Upper lobe of left lung (tissue), 6 donors: ENCODE data around the gene SELL. TPM values are rescaled to one million over a fixed set of nuclear protein-coding genes. Genes with fewer than 3 reads are reported as not detected.

ENCODE experiments used
- ATAC-seq, 2 donors: fragments of 200-7000 bp; cut with Tn5 transposase; one replicate each; pipeline ENCODE4 v1.9.1; 2022; ENCODE audit warnings: mild to moderate bottlenecking in 2 of 2, moderate library complexity in 2 of 2; ENCODE audit not compliant: low FRiP score in 2 of 2
- DNase-seq, 2 donors: peaks; one replicate each; pipeline ENCODE4 v3.0.0-alpha.2; 2019 to 2020
- H3K27ac ChIP-seq, 4 donors: fragments of 200-600 bp; sonication (generic); one replicate each; pipeline ENCODE4 v1.5.1; 2016 to 2019
- H3K27me3 ChIP-seq, 4 donors: fragments of 200-600 bp; sonication (generic); one replicate each; pipeline ENCODE4 v1.5.1; 2017 to 2019
- H3K36me3 ChIP-seq, 4 donors: fragments of 200-600 bp; sonication (generic); one replicate each; pipeline ENCODE4 v1.5.1; 2016 to 2019
- H3K4me1 ChIP-seq, 4 donors: fragments of 200-600 bp; sonication (generic); one replicate each; pipeline ENCODE4 v1.5.1; 2018 to 2019
- H3K4me3 ChIP-seq, 4 donors: fragments of 200-600 bp; sonication (generic); one replicate each; pipeline ENCODE4 v1.5.1; 2017 to 2019; ENCODE audit warnings: mild to moderate bottlenecking in 2 of 4, moderate library complexity in 1 of 4
- H3K9me3 ChIP-seq, 4 donors: fragments of 200-600 bp; sonication (generic); one replicate each; pipeline ENCODE4 v1.5.1; 2018 to 2019
- EP300 ChIP-seq, 4 donors: sonication (generic); formaldehyde crosslinking; IDR thresholded peaks; one replicate each; pipeline ENCODE4 v1.5.1; 2017; ENCODE audit warnings: antibody characterized with exemption in 4 of 4, control low read depth in 2 of 4
- POLR2A ChIP-seq, 4 donors: fragments of 450-650 bp; IDR thresholded peaks; one replicate each; pipeline ENCODE4 v1.5.1; 2016 to 2017; ENCODE audit warnings: antibody characterized with exemption in 4 of 4, mild to moderate bottlenecking in 2 of 4
- POLR2AphosphoS5 ChIP-seq, 2 donors: sonication (generic); formaldehyde crosslinking; IDR thresholded peaks; one replicate each; pipeline ENCODE4 v1.5.1; 2017; ENCODE audit warnings: antibody characterized with exemption in 2 of 2
- WGBS, 2 donors: methylation state at CpG; one replicate each; pipeline ENCODE4 v1.1.5; 2017 to 2018; 5-methylcytosine and 5-hydroxymethylcytosine counted together
- total RNA-seq, 6 donors: library from RNA; depleted of rRNA in 4 of 6; stranded (reverse); fragments of >200 nt in 4 of 6; gene quantifications; one replicate each; pipeline versions ENCODE4 v1.1.0 to v1.2.1, GENCODE V29; 2016 to 2021
- TF ChIP-seq, protein P1 (sequence below), 6 experiments: fragments of 450-650 bp in 4 of 6; fragments of 200-600 bp in 2 of 6; sonication (generic) in 2 of 6; IDR thresholded peaks; one replicate each; pipeline ENCODE4 v1.5.1; 2016 to 2019; ENCODE audit warnings: antibody characterized with exemption in 6 of 6
- donor health status: DM: no; HTN: no; CAD: no; lungs with moderate emphysema.
- donor health status: DM: no; HTN: yes; CAD: no; lungs with severe emphysema.

SELL gene
- total RNA-seq, 6 donors from 2014 or later = 3.9 to 41.3 (median 14.5) TPM

- H3K4me3 ChIP-seq = no peak overlapping the region
- TF ChIP-seq POLR2AphosphoS5 (IDR thresholded peaks at IDR 0.05) (no peak), EP300 (IDR thresholded peaks at IDR 0.05) (no peak), POLR2A (IDR thresholded peaks at IDR 0.05) (no peak)
- TF ChIP-seq, protein P1, sequence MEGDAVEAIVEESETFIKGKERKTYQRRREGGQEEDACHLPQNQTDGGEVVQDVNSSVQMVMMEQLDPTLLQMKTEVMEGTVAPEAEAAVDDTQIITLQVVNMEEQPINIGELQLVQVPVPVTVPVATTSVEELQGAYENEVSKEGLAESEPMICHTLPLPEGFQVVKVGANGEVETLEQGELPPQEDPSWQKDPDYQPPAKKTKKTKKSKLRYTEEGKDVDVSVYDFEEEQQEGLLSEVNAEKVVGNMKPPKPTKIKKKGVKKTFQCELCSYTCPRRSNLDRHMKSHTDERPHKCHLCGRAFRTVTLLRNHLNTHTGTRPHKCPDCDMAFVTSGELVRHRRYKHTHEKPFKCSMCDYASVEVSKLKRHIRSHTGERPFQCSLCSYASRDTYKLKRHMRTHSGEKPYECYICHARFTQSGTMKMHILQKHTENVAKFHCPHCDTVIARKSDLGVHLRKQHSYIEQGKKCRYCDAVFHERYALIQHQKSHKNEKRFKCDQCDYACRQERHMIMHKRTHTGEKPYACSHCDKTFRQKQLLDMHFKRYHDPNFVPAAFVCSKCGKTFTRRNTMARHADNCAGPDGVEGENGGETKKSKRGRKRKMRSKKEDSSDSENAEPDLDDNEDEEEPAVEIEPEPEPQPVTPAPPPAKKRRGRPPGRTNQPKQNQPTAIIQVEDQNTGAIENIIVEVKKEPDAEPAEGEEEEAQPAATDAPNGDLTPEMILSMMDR (IDR thresholded peaks at IDR 0.05) = no peak
- DNase-seq = no peak
These were observed 63.9 kb downstream of the SELL start for GRCh38 chr1:169647512-169647911.

DNA sequence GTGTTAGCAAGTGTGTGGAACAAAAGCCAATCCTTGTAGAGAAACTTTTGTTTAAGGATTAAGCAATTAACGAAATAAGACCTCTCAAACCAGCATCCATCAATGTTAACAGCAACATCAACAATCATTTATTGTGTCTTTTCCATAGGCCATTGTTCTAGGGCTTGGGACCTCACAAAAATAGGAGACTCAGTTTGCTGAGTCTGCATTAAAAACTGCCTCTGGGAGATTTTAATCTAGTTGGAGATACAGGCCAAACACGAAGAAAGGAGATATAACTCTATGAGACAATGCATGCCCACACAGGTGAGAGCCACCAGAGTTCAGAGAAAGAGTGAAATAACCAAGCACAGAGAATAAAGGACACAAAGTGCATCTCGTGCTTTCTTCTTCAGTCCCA lies 67.1 kb downstream of the SELL start:
- 70 to 71% methylated on average over 3 of the region's 3 CpGs for WGBS, 2 donors
- no peak overlapping the region for H3K27ac ChIP-seq
- no peaks in the 10 kb centered on the region for H3K36me3 ChIP-seq
- no peak for TF ChIP-seq EP300 (IDR thresholded peaks at IDR 0.05)
- TF ChIP-seq, protein P1 (IDR thresholded peaks at IDR 0.05) = no peak
- no peak for TF ChIP-seq POLR2A (IDR thresholded peaks at IDR 0.05)
- no peak for DNase-seq
- no peaks in the 10 kb centered on the region for H3K4me1 ChIP-seq
- no peak overlapping the region for H3K4me3 ChIP-seq
- no peaks in the 10 kb centered on the region for H3K9me3 ChIP-seq
- ATAC-seq = no peak
- H3K27me3 ChIP-seq = no peaks in the 10 kb centered on the region

More at GRCh38 chr1:169647512-169647911, 63.9 kb downstream of the SELL start:
- Histone ChIP-seq H3K4me1 (no peaks in the 10 kb centered on the region), H3K27ac (no peak overlapping the region), H3K27me3 (no peaks in the 10 kb centered on the region), H3K9me3 (no peaks in the 10 kb centered on the region), H3K36me3 (no peaks in the 10 kb centered on the region)
- no peak for ATAC-seq

Other genes starting within 250 kb of the SELL start
- gene SLC19A2, start 225.7 kb downstream of the SELL start, total RNA-seq = 10 to 100 TPM in 5 of 6 donors, 1 to 10 TPM in 1; 8.4 to 37.1 (median 13.6) TPM
- 1 to 10 TPM in 5 of 6 donors, under 1 TPM in 1; 0.89 to 6.5 (median 2.2) TPM for gene F5, start 125.1 kb downstream of the SELL start, total RNA-seq
- gene SELP, start 81.5 kb downstream of the SELL start, total RNA-seq = 10 to 100 TPM in 2 of 6 donors, 1 to 10 TPM in 4; 1.0 to 40.4 (median 7.6) TPM
- 1 to 10 TPM in 1 of 6 donors, under 1 TPM in 4, not detected in 1; 0.20 to 8.5 (median 0.34) TPM for gene SELE, start 22.5 kb upstream of the SELL start, total RNA-seq
- 1 to 10 TPM in 5 of 6 donors, under 1 TPM in 1; 0.44 to 7.5 (median 4.9) TPM for gene METTL18, start 83.3 kb upstream of the SELL start, total RNA-seq
- 10 to 100 TPM in 4 of 6 donors, 1 to 10 TPM in 2; 6.4 to 15.1 (median 10.7) TPM for gene SCYL3, start 182.3 kb upstream of the SELL start, total RNA-seq